Measurements from ENCODE around the gene ACOT7. TPM values are rescaled to one million over a fixed set of nuclear protein-coding genes. Genes with fewer than 3 reads are reported as not detected.

Gene ACOT7
- total RNA-seq, 4 donors from 2014 or later, result 18.6 to 29.4 (median 23.2) TPM

- Histone ChIP-seq H3K36me3 (no peaks in the 10 kb centered on the region), H3K9me3 (no peaks in the 10 kb centered on the region), H3K27me3 (no peaks in the 10 kb centered on the region), H3K4me1 (peaks cover 0 to 17% (median 10%) of the 10 kb centered on the region in 4 donors), H3K27ac (peak overlapping the region; percentile 94 to 99 (median 96)), H3K4me3 (peak overlapping the region; percentile 42 to 79 (median 64))
- 4 to 8% methylated on average over 7 to 37 of the region's 83 CpGs for WGBS, 2 donors
- no peak for DNase-seq (ENCODE audit: low spot score in 2 of 2)
- TF ChIP-seq EP300 (IDR thresholded peaks at IDR 0.05) (no peak), CTCF (IDR thresholded peaks at IDR 0.05) (no peak), POLR2A (IDR thresholded peaks at IDR 0.05) (no peak)
These were observed 663 bp downstream of the ACOT7 start for GRCh38 chr1:6392809-6393399.

- no peak for DNase-seq (ENCODE audit: low spot score in 2 of 2)
- no peak for TF ChIP-seq POLR2A (IDR thresholded peaks at IDR 0.05)
- TF ChIP-seq EP300 (IDR thresholded peaks at IDR 0.05), result no peak
- no peak for TF ChIP-seq CTCF (IDR thresholded peaks at IDR 0.05)
- no peaks in the 10 kb centered on the region for H3K27me3 ChIP-seq
- peak overlapping the region in 3 of 4 donors; percentile 48 to 99 (median 97) for H3K27ac ChIP-seq
- H3K36me3 ChIP-seq, result no peaks in the 10 kb centered on the region
- peaks cover 0 to 17% (median 10%) of the 10 kb centered on the region in 4 donors for H3K4me1 ChIP-seq
- 43 to 45% methylated on average over 16 of the region's 16 CpGs for WGBS, 2 donors
- H3K9me3 ChIP-seq, result no peaks in the 10 kb centered on the region
- peak overlapping the region in 3 of 4 donors; percentile 53 to 79 (median 74) for H3K4me3 ChIP-seq
These were observed 1.4 kb downstream of the ACOT7 start for GRCh38 chr1:6391951-6392808.

GRCh38 chr1:6389971-6390370 is 3.6 kb downstream of the ACOT7 start:
- 88 to 94% methylated on average over 9 of the region's 9 CpGs for WGBS, 2 donors
- no peak overlapping the region for H3K27ac ChIP-seq
- H3K4me3 ChIP-seq, result no peak overlapping the region
- no peaks in the 10 kb centered on the region for H3K36me3 ChIP-seq
- H3K4me1 ChIP-seq, result peaks cover 0 to 25% (median 12%) of the 10 kb centered on the region in 4 donors
- H3K27me3 ChIP-seq, result no peaks in the 10 kb centered on the region
- H3K9me3 ChIP-seq, result no peaks in the 10 kb centered on the region
- DNase-seq (ENCODE audit: low spot score in 2 of 2), result no peak
- TF ChIP-seq POLR2A (IDR thresholded peaks at IDR 0.05) (no peak), CTCF (IDR thresholded peaks at IDR 0.05) (no peak), EP300 (IDR thresholded peaks at IDR 0.05) (no peak)

GRCh38 chr1:6386371-6386949 is 7.1 kb downstream of the ACOT7 start:
- TF ChIP-seq EP300 (IDR thresholded peaks at IDR 0.05) (no peak), CTCF (IDR thresholded peaks at IDR 0.05) (no peak), POLR2A (IDR thresholded peaks at IDR 0.05) (no peak)
- no peaks in the 10 kb centered on the region for H3K27me3 ChIP-seq
- WGBS, 2 donors, result 63 to 71% methylated on average over 10 of the region's 10 CpGs
- H3K27ac ChIP-seq, result peak overlapping the region in 1 of 4 donors; percentile 60
- peaks cover 0 to 7% (median 2%) of the 10 kb centered on the region in 4 donors for H3K4me1 ChIP-seq
- H3K4me3 ChIP-seq, result no peak overlapping the region
- no peak for DNase-seq (ENCODE audit: low spot score in 2 of 2)
- H3K9me3 ChIP-seq, result no peaks in the 10 kb centered on the region
- no peaks in the 10 kb centered on the region for H3K36me3 ChIP-seq
